Measurements from ENCODE around the gene GEMIN4.

- no peak for TF ChIP-seq REST (IDR thresholded peaks at IDR 0.05; ENCODE audit: low read depth, low read length)
- TF ChIP-seq, protein P1, sequence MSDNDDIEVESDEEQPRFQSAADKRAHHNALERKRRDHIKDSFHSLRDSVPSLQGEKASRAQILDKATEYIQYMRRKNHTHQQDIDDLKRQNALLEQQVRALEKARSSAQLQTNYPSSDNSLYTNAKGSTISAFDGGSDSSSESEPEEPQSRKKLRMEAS (IDR thresholded peaks at IDR 0.05; ENCODE audit: low read depth), result no peak
- no peak for TF ChIP-seq USF1 (IDR thresholded peaks at IDR 0.05; ENCODE audit: borderline replicate concordance, low read depth)
- TF ChIP-seq TCF12 (IDR thresholded peaks at IDR 0.05), result no peak
These were observed 43.2 kb upstream of the GEMIN4 start for GRCh38 chr17:795276-795675.
